ENCODE results near the gene TRMU.

- TF ChIP-seq ZNF274 (IDR thresholded peaks at IDR 0.05; ENCODE audit: low read depth, low read length): no peak
- no peak for TF ChIP-seq YY1 (IDR thresholded peaks at IDR 0.05; ENCODE audit: insufficient read depth, insufficient read length)
These were observed 38.2 kb upstream of the TRMU start for GRCh38 chr22:46297151-46297812.
